CD14-positive monocyte (primary cell): ENCODE data around the gene ZNF280C. TPM values are rescaled to one million over a fixed set of nuclear protein-coding genes. Genes with fewer than 3 reads are reported as not detected.

Experiments used
- DNase-seq, 3 donors: peaks; one replicate each; pipeline ENCODE4 v3.0.0-alpha.2; 2011 to 2022
- H2AFZ ChIP-seq: 2 replicates; pipeline ENCODE4 v1.6.0; 2012; ENCODE audit warnings: mild to moderate bottlenecking, low read depth, low read length, inconsistent platforms; ENCODE audit not compliant: insufficient read depth, poor library complexity, severe bottlenecking
- H3K27ac ChIP-seq, 2 donors: 1 replicate in 1 of 2; 2 replicates in 1 of 2; pipeline ENCODE4 v1.5.1; 2012 to 2013; ENCODE audit warnings: low read length in 2 of 2, control low read depth in 1 of 2, inconsistent platforms in 1 of 2, low read depth in 1 of 2, mild to moderate bottlenecking in 1 of 2
- H3K27me3 ChIP-seq, 2 donors: one replicate each; pipeline versions ENCODE4 v1.6.0 to v1.6.1; 2011 to 2013; ENCODE audit warnings: low read length in 2 of 2; ENCODE audit not compliant: control insufficient read depth in 2 of 2, insufficient read depth in 2 of 2
- H3K36me3 ChIP-seq, 2 donors: replicated peaks in 1 of 2; 1 replicate in 1 of 2; 2 replicates in 1 of 2; pipeline versions ENCODE4 v1.5.1 to v1.6.1; 2012 to 2013; ENCODE audit warnings: low read length in 2 of 2, control low read depth in 1 of 2, inconsistent platforms in 1 of 2, mild to moderate bottlenecking in 1 of 2; ENCODE audit not compliant: insufficient read depth in 2 of 2, control insufficient read depth in 1 of 2
- H3K4me1 ChIP-seq, 2 donors: 1 replicate in 1 of 2; 2 replicates in 1 of 2; pipeline versions ENCODE4 v1.5.1 to v1.6.1; 2012 to 2013; ENCODE audit warnings: low read length in 2 of 2, control low read depth in 1 of 2, inconsistent platforms in 1 of 2, mild to moderate bottlenecking in 1 of 2, moderate library complexity in 1 of 2; ENCODE audit not compliant: insufficient read depth in 2 of 2, control insufficient read depth in 1 of 2
- H3K4me2 ChIP-seq: replicated peaks from 2 replicates; pipeline ENCODE3; 2012; ENCODE audit warnings: low read length, moderate library complexity, mild to moderate bottlenecking; ENCODE audit not compliant: poor library complexity, severe bottlenecking; ENCODE audit errors: extremely low read depth
- H3K4me3 ChIP-seq, 3 experiments: fragments of 200-600 bp in 1 of 3; sonication (generic) in 1 of 3; replicated peaks in 1 of 3; 1 replicate in 2 of 3; 2 replicates in 1 of 3; pipeline ENCODE4 v1.5.1; 2011 to 2013; ENCODE audit warnings: low read length in 3 of 3, mild to moderate bottlenecking in 3 of 3, control low read depth in 2 of 3, low read depth in 2 of 3, inconsistent platforms in 1 of 3, moderate library complexity in 1 of 3
- H3K79me2 ChIP-seq: 2 replicates; pipeline ENCODE4 v1.6.0; 2012; ENCODE audit warnings: mild to moderate bottlenecking, control low read depth, inconsistent platforms, low read length, moderate library complexity; ENCODE audit not compliant: insufficient read depth
- H3K9ac ChIP-seq: 2 replicates; pipeline ENCODE4 v1.6.0; 2017; ENCODE audit warnings: low read length, mild to moderate bottlenecking; ENCODE audit not compliant: insufficient read depth, poor library complexity, severe bottlenecking
- H3K9me3 ChIP-seq, 2 donors: replicated peaks in 1 of 2; 1 replicate in 1 of 2; 2 replicates in 1 of 2; pipeline versions ENCODE4 v1.5.1 to v1.6.1; 2012 to 2013; ENCODE audit warnings: low read length in 2 of 2, control low read depth in 1 of 2; ENCODE audit not compliant: control insufficient read depth in 1 of 2, insufficient read depth in 1 of 2
- H4K20me1 ChIP-seq: 2 replicates; pipeline ENCODE4 v1.6.0; 2012; ENCODE audit warnings: mild to moderate bottlenecking, low read length, control low read depth, moderate library complexity; ENCODE audit not compliant: insufficient read depth
- H3K27ac Mint-ChIP-seq, 7 donors: one replicate each; pipeline ENCODE4 v1.8.0; 2020; ENCODE audit warnings: mild to moderate bottlenecking in 7 of 7, mixed read lengths in 7 of 7, moderate library complexity in 6 of 7, inconsistent platforms in 2 of 7
- H3K27me3 Mint-ChIP-seq, 3 donors: one replicate each; pipeline ENCODE4 v1.8.0; 2021 to 2022; ENCODE audit warnings: low read depth in 3 of 3, mild to moderate bottlenecking in 3 of 3, mixed read lengths in 3 of 3, moderate library complexity in 3 of 3, inconsistent platforms in 1 of 3
- H3K36me3 Mint-ChIP-seq, 2 donors: one replicate each; pipeline ENCODE4 v1.8.0; 2020; ENCODE audit warnings: mixed read lengths in 2 of 2, inconsistent platforms in 1 of 2, mild to moderate bottlenecking in 1 of 2
- H3K4me1 Mint-ChIP-seq: one replicate; pipeline ENCODE4 v1.8.0; 2020; ENCODE audit warnings: mild to moderate bottlenecking, mixed read lengths
- H3K4me3 Mint-ChIP-seq, 2 donors: one replicate each; pipeline ENCODE4 v1.8.0; 2020; ENCODE audit warnings: mild to moderate bottlenecking in 2 of 2, mixed read lengths in 2 of 2, moderate library complexity in 1 of 2
- H3K9me3 Mint-ChIP-seq, 7 donors: one replicate each; pipeline ENCODE4 v1.8.0; 2020 to 2022; ENCODE audit warnings: mixed read lengths in 7 of 7, mild to moderate bottlenecking in 6 of 7, moderate library complexity in 6 of 7, inconsistent platforms in 2 of 7
- WGBS: methylation state at CpG from one replicate; pipeline ENCODE4 v1.1.5; 2013; ENCODE audit warnings: missing lambda C conversion rate; ENCODE audit not compliant: insufficient coverage; 5-methylcytosine and 5-hydroxymethylcytosine counted together
- intact Hi-C, 2 donors: fragments of 100-400 bp; cut with micrococcal nuclease; formaldehyde crosslinking; loops; one replicate each; pipeline versions ENCODE4 v1.15.0 to v1.15.1; 2023
- polyA plus RNA-seq, 3 donors: library from polyadenylated mRNA; depleted of rRNA in 1 of 3; unstranded in 2 of 3; stranded (reverse) in 1 of 3; fragments of 300-500 nt in 2 of 3; fragments of >200 nt in 1 of 3; fragmentation: Illumina TruSeq in 2 of 3; gene quantifications; 1 replicate in 2 of 3; 2 replicates in 1 of 3; pipeline ENCODE4 v1.2.3, GENCODE V29; 2012 to 2021
- TF ChIP-seq, protein P1 (sequence below): fragments of 200-600 bp; IDR thresholded peaks from one replicate; pipeline ENCODE4 v1.8.0; 2022; ENCODE audit warnings: antibody characterized with exemption, mild to moderate bottlenecking

Gene ZNF280C
- polyA plus RNA-seq, 3 donors, result 0.66 to 1.8 (median 1.3) TPM

- intact Hi-C loops, result no loop called here
- H3K4me1 ChIP-seq, result no peaks in the 10 kb centered on the region
- peaks cover 8 to 17% of the 10 kb centered on the region in 2 donors for H3K36me3 Mint-ChIP-seq
- no peak overlapping the region for H3K27ac Mint-ChIP-seq
- no peaks in the 10 kb centered on the region for H3K4me1 Mint-ChIP-seq
- no peak for DNase-seq
- H3K9ac ChIP-seq, result no peak overlapping the region
- H3K9me3 Mint-ChIP-seq, result peaks cover 0 to 6% (median 2%) of the 10 kb centered on the region in 7 donors
- H3K4me2 ChIP-seq, result no peak overlapping the region
- TF ChIP-seq, protein P1, sequence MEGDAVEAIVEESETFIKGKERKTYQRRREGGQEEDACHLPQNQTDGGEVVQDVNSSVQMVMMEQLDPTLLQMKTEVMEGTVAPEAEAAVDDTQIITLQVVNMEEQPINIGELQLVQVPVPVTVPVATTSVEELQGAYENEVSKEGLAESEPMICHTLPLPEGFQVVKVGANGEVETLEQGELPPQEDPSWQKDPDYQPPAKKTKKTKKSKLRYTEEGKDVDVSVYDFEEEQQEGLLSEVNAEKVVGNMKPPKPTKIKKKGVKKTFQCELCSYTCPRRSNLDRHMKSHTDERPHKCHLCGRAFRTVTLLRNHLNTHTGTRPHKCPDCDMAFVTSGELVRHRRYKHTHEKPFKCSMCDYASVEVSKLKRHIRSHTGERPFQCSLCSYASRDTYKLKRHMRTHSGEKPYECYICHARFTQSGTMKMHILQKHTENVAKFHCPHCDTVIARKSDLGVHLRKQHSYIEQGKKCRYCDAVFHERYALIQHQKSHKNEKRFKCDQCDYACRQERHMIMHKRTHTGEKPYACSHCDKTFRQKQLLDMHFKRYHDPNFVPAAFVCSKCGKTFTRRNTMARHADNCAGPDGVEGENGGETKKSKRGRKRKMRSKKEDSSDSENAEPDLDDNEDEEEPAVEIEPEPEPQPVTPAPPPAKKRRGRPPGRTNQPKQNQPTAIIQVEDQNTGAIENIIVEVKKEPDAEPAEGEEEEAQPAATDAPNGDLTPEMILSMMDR, result no peak
- H3K79me2 ChIP-seq, result no peaks in the 10 kb centered on the region
- H3K27me3 Mint-ChIP-seq, result peaks cover 0 to 4% (median 0%) of the 10 kb centered on the region in 3 donors
- no peaks in the 10 kb centered on the region for H3K36me3 ChIP-seq
- H3K27ac ChIP-seq, result no peak overlapping the region
- 100% methylated on average over 1 of the region's 14 CpGs for WGBS
- no peaks in the 10 kb centered on the region for H4K20me1 ChIP-seq
- H3K9me3 ChIP-seq, result no peaks in the 10 kb centered on the region
- H3K4me3 Mint-ChIP-seq, result no peak overlapping the region
- H3K27me3 ChIP-seq, result no peaks in the 10 kb centered on the region
- no peak overlapping the region for H2AFZ ChIP-seq
- no peak overlapping the region for H3K4me3 ChIP-seq
Measured at GRCh38 chrX:130251671-130252070, 17.0 kb downstream of the ZNF280C start.

GRCh38 chrX:130247996-130248395 is 20.7 kb downstream of the ZNF280C start:
- Histone ChIP-seq H3K36me3 (peaks cover 5% of the 10 kb centered on the region in 2 donors), H3K27me3 (no peaks in the 10 kb centered on the region), H4K20me1 (no peaks in the 10 kb centered on the region), H3K4me2 (no peak overlapping the region), H3K4me1 (no peaks in the 10 kb centered on the region), H2AFZ (no peak overlapping the region), H3K9ac (no peak overlapping the region), H3K9me3 (no peaks in the 10 kb centered on the region), H3K4me3 (no peak overlapping the region), H3K27ac (no peak overlapping the region), H3K79me2 (no peaks in the 10 kb centered on the region)
- intact Hi-C loops, result no loop called here
- WGBS, result no CpG with 5 or more reads among the region's 6 CpGs
- DNase-seq, result no peak
- TF ChIP-seq, protein P1, result no peak
- Mint-ChIP-seq H3K4me3 (no peak overlapping the region), H3K9me3 (peaks cover 0 to 2% (median 0%) of the 10 kb centered on the region in 7 donors), H3K27me3 (peaks cover 0 to 4% (median 0%) of the 10 kb centered on the region in 3 donors), H3K27ac (no peak overlapping the region), H3K36me3 (peaks cover 6 to 10% of the 10 kb centered on the region in 2 donors), H3K4me1 (no peaks in the 10 kb centered on the region)
